ENCODE data around the gene RPS6KB1.
"Not testable (repeated sequence)": the region's sequence is repeated elsewhere in the genome, so short reads cannot be mapped to it uniquely, and the experiment has no call there.

Gene RPS6KB1

GRCh38 chr17:59872351-59872750, 20.6 kb upstream of the RPS6KB1 start:
- no peak for DNase-seq

- DNase-seq = not testable (repeated sequence)
Observed at GRCh38 chr17:59873414-59873813, 19.5 kb upstream of the RPS6KB1 start.

- DNase-seq = no peak
Observed at GRCh38 chr17:59874376-59874775, 18.5 kb upstream of the RPS6KB1 start.

DNA sequence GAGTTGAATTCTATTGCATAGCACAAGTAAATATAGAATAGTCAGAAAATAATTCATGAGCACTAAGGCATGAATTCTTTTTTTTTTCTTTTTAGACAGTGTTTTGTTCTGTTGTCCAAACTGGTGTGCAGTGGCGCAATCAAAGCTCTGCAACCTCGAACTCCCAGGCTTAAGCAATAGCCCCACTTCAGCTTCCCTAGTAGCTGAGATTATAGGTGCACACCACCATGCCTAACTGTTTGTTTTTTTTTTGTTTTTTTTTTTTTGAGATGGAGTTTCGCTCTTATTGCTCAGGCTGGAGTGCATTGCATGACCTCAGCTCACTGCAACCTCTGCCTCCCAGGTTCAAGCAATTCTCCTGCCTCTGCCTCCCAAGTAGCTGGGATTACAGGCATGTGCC, 16.8 kb upstream of the RPS6KB1 start:
- DNase-seq = no peak

DNA sequence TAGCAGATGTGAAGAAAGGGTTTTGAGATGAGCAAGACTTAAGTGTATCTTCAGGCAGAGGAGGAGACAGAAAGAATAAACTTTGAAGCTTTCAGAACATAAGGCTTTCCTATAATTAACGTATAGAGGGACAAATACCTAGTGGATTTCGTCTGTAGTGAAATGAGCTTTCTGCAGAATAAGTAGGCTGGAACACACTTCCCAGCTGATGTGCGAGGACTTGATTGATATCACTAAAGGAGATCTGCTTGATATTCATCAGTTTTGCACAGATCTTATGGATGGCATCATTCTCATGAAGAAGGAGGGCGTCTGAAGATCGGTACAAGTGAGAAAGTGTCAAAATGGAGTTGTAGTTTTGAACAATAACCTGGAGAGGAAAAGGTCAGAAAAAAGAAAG, 15.0 kb upstream of the RPS6KB1 start:
- DNase-seq = no peak

DNA sequence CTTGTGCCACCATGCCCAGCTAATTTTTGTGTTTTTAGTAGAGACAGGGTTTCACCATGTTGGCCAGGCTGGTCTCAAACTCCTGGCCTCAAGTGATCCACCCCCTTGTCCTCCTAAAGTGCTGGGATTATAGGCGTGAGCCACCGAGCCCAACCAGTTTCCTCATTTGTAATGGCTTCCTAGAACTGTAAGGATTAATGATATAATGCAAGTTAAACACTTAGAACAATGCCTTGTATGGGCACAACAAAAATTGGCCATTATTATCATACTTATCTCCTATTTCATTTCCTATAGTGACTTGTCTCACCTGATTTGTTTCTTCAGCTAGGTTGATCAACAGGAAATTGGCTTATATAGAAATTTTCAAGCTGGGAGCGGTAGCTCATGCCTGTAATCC, 14.3 kb upstream of the RPS6KB1 start:
- no peak for DNase-seq

GRCh38 chr17:59884861-59885260, 8.1 kb upstream of the RPS6KB1 start:
- no peak for DNase-seq

DNA sequence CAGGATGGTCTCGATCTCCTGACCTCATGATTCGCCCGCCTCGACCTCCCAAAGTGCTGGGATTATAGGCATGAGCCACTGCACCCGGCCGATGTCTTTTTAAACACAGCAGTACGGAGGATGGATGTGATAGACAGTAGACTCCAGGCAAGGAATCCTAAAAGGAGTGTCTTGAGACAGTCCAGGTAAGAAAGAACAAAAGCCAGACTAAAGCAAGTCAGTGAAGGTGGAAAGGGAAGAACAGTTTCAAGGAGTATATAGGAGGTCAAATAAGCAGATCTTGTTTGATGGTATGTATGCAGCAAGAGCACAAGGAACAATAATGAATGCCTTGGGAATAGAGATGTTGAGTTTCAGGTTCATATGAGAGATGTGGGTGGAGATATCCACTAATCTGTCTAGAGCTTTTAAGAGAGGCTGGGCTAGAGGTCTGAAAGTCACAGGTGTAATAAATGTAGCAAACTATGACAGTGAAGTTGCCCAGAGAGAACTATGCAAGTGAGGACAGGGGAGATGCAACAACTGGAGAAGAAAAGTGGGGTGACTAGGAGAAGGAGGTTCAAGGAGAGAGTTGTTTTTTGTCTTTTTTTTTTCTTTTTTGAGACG, 4.7 kb upstream of the RPS6KB1 start:
- DNase-seq = no peak

DNA sequence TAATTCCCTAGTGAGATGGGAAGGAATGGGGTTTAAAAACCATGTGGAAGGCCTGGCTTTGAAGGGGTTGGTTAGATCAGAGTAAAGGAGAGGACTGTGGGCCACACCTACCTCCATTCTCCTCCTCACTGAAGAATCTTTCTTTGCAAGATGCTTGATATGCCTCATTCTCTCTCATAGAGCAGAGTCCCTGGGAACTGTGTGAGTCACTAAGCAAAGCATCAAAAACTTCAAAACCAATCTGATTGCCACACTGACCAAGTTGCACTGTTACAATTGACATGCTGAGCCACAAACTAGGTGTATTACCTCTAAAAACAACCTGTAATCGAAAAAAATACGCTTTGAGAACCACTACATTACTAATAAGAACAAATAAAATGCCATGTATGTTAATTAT, 2.2 kb upstream of the RPS6KB1 start:
- no peak for DNase-seq

GRCh38 chr17:59892251-59892923, 534 bp upstream of the RPS6KB1 start:
- DNase-seq = no peak

DNA sequence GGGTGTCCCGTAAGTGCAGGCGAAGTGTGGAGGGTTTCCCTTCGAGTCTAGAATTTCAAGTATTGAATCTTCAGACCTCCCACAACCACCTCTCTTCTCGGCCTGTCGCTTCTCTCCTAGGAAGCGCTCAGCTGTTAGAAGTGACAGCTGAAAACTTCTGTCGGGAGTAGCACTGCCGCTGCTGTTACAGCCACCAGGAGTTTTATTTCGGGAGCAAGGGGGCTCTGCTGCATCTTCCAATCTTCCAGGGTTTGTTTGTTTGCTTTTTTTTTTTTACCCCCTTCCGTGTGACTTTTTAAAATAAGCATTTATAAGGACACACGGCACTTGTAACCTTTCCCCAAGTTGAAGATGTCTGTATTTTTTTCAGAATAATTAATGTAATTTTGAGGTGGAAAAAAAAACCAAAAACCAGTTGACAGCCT, 767 bp downstream of the RPS6KB1 start:
- DNase-seq = no peak

- no peak for DNase-seq
Observed at GRCh38 chr17:59897090-59897489, 4.2 kb downstream of the RPS6KB1 start.

DNA sequence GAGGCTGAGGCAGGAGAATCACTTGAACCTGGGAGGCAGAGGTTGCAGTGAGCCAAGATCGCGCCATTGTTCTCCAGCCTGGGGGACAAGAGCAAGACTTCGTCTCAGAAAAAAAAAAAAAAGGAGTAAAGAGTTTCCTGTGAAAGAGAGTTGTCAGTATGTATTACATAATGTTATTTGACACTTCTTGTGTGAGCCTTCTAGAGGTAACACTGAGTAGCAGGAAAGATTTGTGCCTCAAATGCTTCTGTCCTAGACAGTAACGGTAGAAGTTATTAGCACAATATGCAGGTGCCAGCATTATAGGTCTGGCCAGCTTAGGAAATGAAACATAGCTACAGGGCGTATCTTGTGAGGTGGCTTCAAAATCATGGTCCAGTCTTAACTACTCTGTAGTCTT, 6.2 kb downstream of the RPS6KB1 start:
- no peak for DNase-seq

DNA sequence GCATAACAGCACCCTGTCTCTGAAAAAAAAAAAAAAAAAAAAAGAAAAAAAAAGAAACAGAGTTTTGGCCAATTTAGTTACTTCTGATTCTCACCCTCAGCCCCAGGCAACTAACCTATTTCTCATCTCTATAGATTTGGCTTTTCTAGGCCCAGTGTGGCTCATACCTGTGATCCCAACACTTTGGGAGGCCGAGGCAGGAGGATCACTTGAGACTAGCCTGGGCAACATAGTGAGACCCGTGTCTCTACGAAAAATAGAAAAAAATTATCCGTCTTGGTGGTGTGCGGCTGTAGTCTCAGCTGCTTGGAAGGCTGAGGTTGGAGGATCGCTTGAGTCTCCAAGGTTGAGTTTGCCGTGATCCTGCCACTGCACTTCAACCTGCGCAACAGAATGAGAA, 8.7 kb downstream of the RPS6KB1 start:
- no peak for DNase-seq

GRCh38 chr17:59903455-59903854, 10.5 kb downstream of the RPS6KB1 start:
- DNase-seq = no peak

DNA sequence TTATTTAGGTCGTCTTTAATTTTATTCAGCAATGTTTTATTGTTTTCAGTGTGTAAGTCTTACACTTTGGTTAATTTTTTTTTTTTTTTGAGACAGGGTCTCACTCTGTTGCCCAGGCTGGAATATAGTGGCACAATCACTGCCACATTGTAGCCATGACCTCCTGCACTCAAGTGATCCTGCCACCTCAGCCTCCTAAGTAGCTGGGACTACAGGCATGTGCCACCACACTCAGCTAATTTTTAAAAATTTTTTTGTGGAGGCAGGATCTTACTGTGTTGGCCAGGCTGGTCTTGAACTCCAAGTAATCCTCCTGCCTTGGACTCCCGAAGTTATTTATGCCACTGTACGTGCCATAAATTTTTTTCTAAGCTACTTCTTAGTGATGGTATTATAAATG, 14.5 kb downstream of the RPS6KB1 start:
- no peak for DNase-seq

- DNase-seq = no peak
Observed at GRCh38 chr17:59914274-59914854, 21.4 kb downstream of the RPS6KB1 start.

- DNase-seq = no peak
Observed at GRCh38 chr17:59916446-59916845, 23.5 kb downstream of the RPS6KB1 start.

- DNase-seq = not testable (repeated sequence)
Observed at GRCh38 chr17:59920637-59921036, 27.7 kb downstream of the RPS6KB1 start.

DNA sequence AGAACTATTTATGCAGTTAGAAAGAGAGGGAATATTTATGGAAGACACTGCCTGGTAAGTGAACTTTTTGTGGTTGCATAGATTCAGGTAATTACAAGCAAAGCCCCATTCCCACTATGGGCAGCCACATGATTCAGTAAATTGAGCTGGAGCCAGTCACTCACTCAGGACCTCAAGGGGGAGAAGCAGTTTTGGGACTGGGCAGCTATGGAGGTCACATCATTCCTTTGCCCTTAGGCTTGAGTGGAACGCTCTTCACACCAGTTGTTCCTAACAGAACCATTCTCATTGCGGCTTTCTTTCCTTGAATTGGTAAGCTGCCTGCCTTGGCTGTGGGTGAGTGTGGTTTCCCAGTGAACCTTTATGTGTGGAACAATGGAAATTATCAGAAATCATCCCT, 37.2 kb downstream of the RPS6KB1 start:
- not testable (repeated sequence) for DNase-seq

GRCh38 chr17:59930768-59931167, 37.8 kb downstream of the RPS6KB1 start:
- DNase-seq = not testable (repeated sequence)

- not testable (repeated sequence) for DNase-seq
Observed at GRCh38 chr17:59933317-59933716, 40.4 kb downstream of the RPS6KB1 start.

DNA sequence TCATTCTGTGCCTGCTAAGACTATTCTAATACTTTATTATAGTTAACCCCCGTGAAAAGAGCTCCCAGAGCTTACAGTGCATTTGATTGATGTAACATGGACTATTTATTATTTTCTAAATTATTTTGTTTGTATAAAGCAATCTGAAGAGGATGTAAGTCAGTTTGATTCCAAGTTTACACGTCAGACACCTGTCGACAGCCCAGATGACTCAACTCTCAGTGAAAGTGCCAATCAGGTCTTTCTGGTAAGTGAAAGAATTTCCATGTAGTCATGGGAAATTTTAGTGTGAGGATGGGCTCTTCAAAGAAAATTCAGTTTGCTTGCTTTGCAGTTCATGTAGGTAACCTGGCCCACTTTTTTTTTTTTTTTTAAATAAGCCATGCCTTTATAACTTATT, 47.8 kb downstream of the RPS6KB1 start:
- not testable (repeated sequence) for DNase-seq

- no peak for DNase-seq
Observed at GRCh38 chr17:59941131-59941530, 48.2 kb downstream of the RPS6KB1 start.

- not testable (repeated sequence) for DNase-seq
Observed at GRCh38 chr17:59946433-59946832, 53.5 kb downstream of the RPS6KB1 start.

Measured in 8988T (cell line).